Hepatocyte (in vitro differentiated cells): ENCODE results near the gene HELB. TPM values are rescaled to one million over a fixed set of nuclear protein-coding genes. Genes with fewer than 3 reads are reported as not detected.

Experiments
- DNase-seq: peaks from one replicate; pipeline ENCODE4 v3.0.0-alpha.2; 2016; ENCODE audit warnings: low spot score
- H2AFZ ChIP-seq: fragments of 200-600 bp; sonication (generic); 2 replicates; pipeline ENCODE4 v1.6.0; 2016; ENCODE audit warnings: antibody characterized with exemption, mild to moderate bottlenecking
- H3K27ac ChIP-seq: fragments of 200-600 bp; sonication (generic); 2 replicates; pipeline ENCODE4 v1.5.1; 2016; ENCODE audit warnings: mild to moderate bottlenecking
- H3K27me3 ChIP-seq: fragments of 200-600 bp; sonication (generic); 2 replicates; pipeline ENCODE4 v1.6.1; 2016
- H3K36me3 ChIP-seq: fragments of 200-600 bp; sonication (generic); replicated peaks from 2 replicates; pipeline ENCODE4 v1.5.1; 2016; ENCODE audit warnings: low read depth; ENCODE audit not compliant: insufficient read depth
- H3K4me1 ChIP-seq: fragments of 200-600 bp; sonication (generic); 2 replicates; pipeline ENCODE4 v1.5.1; 2016; ENCODE audit warnings: mild to moderate bottlenecking, moderate library complexity; ENCODE audit not compliant: insufficient read depth
- H3K4me2 ChIP-seq: fragments of 200-600 bp; sonication (generic); 2 replicates; pipeline ENCODE4 v1.6.0; 2016
- H3K4me3 ChIP-seq: fragments of 200-600 bp; sonication (generic); 2 replicates; pipeline ENCODE4 v1.5.1; 2016; ENCODE audit warnings: mild to moderate bottlenecking
- H3K79me2 ChIP-seq: fragments of 200-600 bp; sonication (generic); 2 replicates; pipeline ENCODE4 v1.6.0; 2017; ENCODE audit warnings: mild to moderate bottlenecking
- H3K9me2 ChIP-seq: fragments of 200-600 bp; sonication (generic); replicated peaks from 2 replicates; pipeline ENCODE4 v1.6.0; 2017; ENCODE audit warnings: mild to moderate bottlenecking; ENCODE audit not compliant: insufficient read depth
- H3K9me3 ChIP-seq: fragments of 200-600 bp; sonication (generic); 2 replicates; pipeline ENCODE4 v1.5.1; 2016; ENCODE audit warnings: low read depth, mild to moderate bottlenecking
- H4K20me1 ChIP-seq: fragments of 200-600 bp; sonication (generic); 2 replicates; pipeline ENCODE4 v1.6.0; 2016; ENCODE audit warnings: mild to moderate bottlenecking; ENCODE audit not compliant: insufficient read depth, poor library complexity, severe bottlenecking
- CTCF ChIP-seq: fragments of 200-600 bp; sonication (generic); IDR thresholded peaks from 2 replicates; pipeline ENCODE4 v1.5.1; 2016; ENCODE audit warnings: antibody characterized with exemption, mild to moderate bottlenecking; ENCODE audit not compliant: poor library complexity
- EZH2 ChIP-seq: fragments of 200-600 bp; sonication (generic); IDR thresholded peaks from 2 replicates; pipeline ENCODE4 v1.6.1; 2016; ENCODE audit warnings: antibody characterized with exemption, mild to moderate bottlenecking, borderline replicate concordance
- EZH2phosphoT487 ChIP-seq: fragments of 200-600 bp; sonication (generic); IDR thresholded peaks from one replicate; pipeline ENCODE4 v1.6.1; 2018; ENCODE audit warnings: antibody characterized with exemption, mild to moderate bottlenecking, low read depth, moderate library complexity; ENCODE audit not compliant: unreplicated experiment, severe bottlenecking
- WGBS: methylation state at CpG from one replicate; pipeline ENCODE4 v1.1.6; 2016; ENCODE audit warnings: low lambda C conversion rate; ENCODE audit errors: missing lambda C conversion rate; 5-methylcytosine and 5-hydroxymethylcytosine counted together
- polyA plus RNA-seq: library from polyadenylated mRNA; unstranded; fragments of >200 nt; fragmentation: Nextera tagmentation; extraction: Ambion mirVana; gene quantifications from 2 replicates; pipeline ENCODE4 v1.2.1, GENCODE V29; 2016
- total RNA-seq: library from RNA; depleted of rRNA; stranded (reverse); fragments of >200 nt; gene quantifications from 2 replicates; pipeline ENCODE4 v1.2.3, GENCODE V29; 2014

The HELB gene
- total and polyA plus RNA-seq, 2 experiments from 2014 or later = 1.5 to 4.6 TPM

GRCh38 chr12:66314278-66314677 lies 12.0 kb downstream of the HELB start:
- no peak for DNase-seq
- no peak overlapping the region for H2AFZ ChIP-seq
- H3K4me1 ChIP-seq = no peaks in the 10 kb centered on the region
- no peaks in the 10 kb centered on the region for H4K20me1 ChIP-seq
- no peaks in the 10 kb centered on the region for H3K27me3 ChIP-seq
- H3K4me3 ChIP-seq = no peak overlapping the region
- no peak overlapping the region for H3K4me2 ChIP-seq
- H3K9me3 ChIP-seq = no peaks in the 10 kb centered on the region
- TF ChIP-seq CTCF (no peak), EZH2phosphoT487 (no peak), EZH2 (no peak)
- H3K36me3 ChIP-seq = no peaks in the 10 kb centered on the region
- no peaks in the 10 kb centered on the region for H3K79me2 ChIP-seq
- H3K27ac ChIP-seq = no peak overlapping the region
- no peaks in the 10 kb centered on the region for H3K9me2 ChIP-seq

GRCh38 chr12:66319266-66319954 lies 17.1 kb downstream of the HELB start:
- 66% methylated on average over 4 of the region's 4 CpGs for WGBS
- DNase-seq = no peak

GRCh38 chr12:66320996-66321395 lies 18.7 kb downstream of the HELB start:
- no peaks in the 10 kb centered on the region for H3K9me2 ChIP-seq
- H4K20me1 ChIP-seq = no peaks in the 10 kb centered on the region
- no peak overlapping the region for H2AFZ ChIP-seq
- no peaks in the 10 kb centered on the region for H3K27me3 ChIP-seq
- 86% methylated on average over 3 of the region's 3 CpGs for WGBS
- DNase-seq = no peak
- TF ChIP-seq EZH2 (no peak), CTCF (no peak)
- no peak overlapping the region for H3K27ac ChIP-seq
- no peaks in the 10 kb centered on the region for H3K36me3 ChIP-seq
- H3K9me3 ChIP-seq = no peaks in the 10 kb centered on the region
- H3K4me3 ChIP-seq = no peak overlapping the region
- no peak overlapping the region for H3K4me2 ChIP-seq
- no peaks in the 10 kb centered on the region for H3K4me1 ChIP-seq
- H3K79me2 ChIP-seq = no peaks in the 10 kb centered on the region

More at GRCh38 chr12:66319266-66319954, 17.1 kb downstream of the HELB start:
- Histone ChIP-seq H3K36me3 (no peaks in the 10 kb centered on the region), H3K27me3 (no peaks in the 10 kb centered on the region), H3K4me1 (no peaks in the 10 kb centered on the region), H3K27ac (no peak overlapping the region), H3K9me2 (no peaks in the 10 kb centered on the region), H3K4me3 (no peak overlapping the region), H2AFZ (no peak overlapping the region), H3K4me2 (no peak overlapping the region), H3K79me2 (no peaks in the 10 kb centered on the region), H4K20me1 (no peaks in the 10 kb centered on the region), H3K9me3 (no peaks in the 10 kb centered on the region)
- TF ChIP-seq EZH2phosphoT487 (no peak), EZH2 (no peak), CTCF (no peak)

GRCh38 chr12:66321435-66321834 lies 19.1 kb downstream of the HELB start:
- no peak overlapping the region for H3K4me3 ChIP-seq
- H4K20me1 ChIP-seq = no peaks in the 10 kb centered on the region
- H3K27me3 ChIP-seq = no peaks in the 10 kb centered on the region
- no peak overlapping the region for H3K27ac ChIP-seq
- H3K4me2 ChIP-seq = no peak overlapping the region
- H3K4me1 ChIP-seq = no peaks in the 10 kb centered on the region
- no peaks in the 10 kb centered on the region for H3K9me2 ChIP-seq
- H2AFZ ChIP-seq = no peak overlapping the region
- H3K9me3 ChIP-seq = no peaks in the 10 kb centered on the region
- no peak for DNase-seq
- H3K79me2 ChIP-seq = no peaks in the 10 kb centered on the region
- TF ChIP-seq EZH2 (no peak), CTCF (no peak), EZH2phosphoT487 (no peak)
- no peaks in the 10 kb centered on the region for H3K36me3 ChIP-seq
